Retinal pigment epithelial cell (primary cell): ENCODE measurements around the gene ADAM12.

Experiments
- DNase-seq: peaks from one replicate; pipeline ENCODE4 v3.0.0-alpha.2; 2010; ENCODE audit warnings: low read depth
- H3K4me3 ChIP-seq: 2 replicates; pipeline ENCODE4 v1.5.1; 2011; ENCODE audit warnings: mild to moderate bottlenecking, low read length, control low read depth, moderate library complexity
- CTCF ChIP-seq: conservative IDR thresholded peaks from 2 replicates; pipeline ENCODE4 v1.5.1; 2011; ENCODE audit warnings: low read depth, low read length, control low read depth, inconsistent platforms

Gene ADAM12

GRCh38 chr10:126420567-126421300 is 32.5 kb upstream of the ADAM12 start:
- no peak overlapping the region for H3K4me3 ChIP-seq
- DNase-seq, result no peak
- TF ChIP-seq CTCF, result no peak

GRCh38 chr10:126417220-126417825 is 29.0 kb upstream of the ADAM12 start:
- DNase-seq, result no peak
- no peak overlapping the region for H3K4me3 ChIP-seq
- no peak for TF ChIP-seq CTCF

- no peak for TF ChIP-seq CTCF
- no peak for DNase-seq
- no peak overlapping the region for H3K4me3 ChIP-seq
Observed at GRCh38 chr10:126409821-126410220, 21.5 kb upstream of the ADAM12 start.

GRCh38 chr10:126408953-126409641 is 20.8 kb upstream of the ADAM12 start:
- H3K4me3 ChIP-seq, result no peak overlapping the region
- no peak for DNase-seq
- TF ChIP-seq CTCF, result no peak

- H3K4me3 ChIP-seq, result no peak overlapping the region
- DNase-seq, result no peak
- TF ChIP-seq CTCF, result no peak
Observed at GRCh38 chr10:126407831-126408230, 19.6 kb upstream of the ADAM12 start.

- no peak for TF ChIP-seq CTCF
- H3K4me3 ChIP-seq, result no peak overlapping the region
- no peak for DNase-seq
Observed at GRCh38 chr10:126405239-126405775, 17.0 kb upstream of the ADAM12 start.
